Measurements from ENCODE around the gene FLNB.

The FLNB gene

DNA sequence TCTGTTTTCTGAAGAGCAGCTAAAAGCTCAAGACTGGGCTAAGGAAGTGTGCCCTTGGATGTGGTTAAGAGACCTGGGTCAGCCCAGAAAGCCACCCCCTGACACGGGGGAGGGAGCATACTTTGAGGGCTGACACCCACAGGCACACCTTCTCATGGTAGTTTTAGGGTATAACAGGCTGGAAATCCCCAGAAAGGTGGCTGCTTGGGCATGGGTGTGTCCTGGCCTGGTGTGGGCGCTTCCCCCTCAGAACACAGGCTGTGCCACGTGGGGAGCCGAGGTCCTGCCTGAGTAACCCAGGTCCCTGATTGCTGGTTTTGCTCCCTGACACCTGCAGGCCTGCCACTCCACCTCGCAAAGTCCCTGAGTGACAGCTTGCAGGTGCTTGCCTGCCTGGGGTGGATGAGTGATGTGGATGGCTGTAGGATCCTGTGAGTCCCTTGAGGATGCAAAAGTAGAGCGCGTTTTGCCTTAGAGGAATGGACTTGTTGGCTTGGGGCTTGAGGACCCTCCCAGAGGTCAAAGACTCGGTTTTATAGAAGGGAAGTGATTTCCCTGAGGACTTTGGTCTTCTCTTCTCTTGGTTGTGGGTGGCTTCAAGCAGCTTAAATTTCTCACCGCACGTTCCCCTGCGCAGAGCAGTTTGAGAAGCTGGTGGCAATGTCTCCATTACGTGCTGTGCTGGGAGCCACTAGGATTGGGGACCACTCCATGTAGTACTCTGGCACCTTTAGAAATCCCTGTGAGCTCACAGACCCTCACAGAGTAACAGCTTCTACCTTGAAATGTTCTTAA lies 108.1 kb downstream of the FLNB start:
- TF ChIP-seq, protein P1, sequence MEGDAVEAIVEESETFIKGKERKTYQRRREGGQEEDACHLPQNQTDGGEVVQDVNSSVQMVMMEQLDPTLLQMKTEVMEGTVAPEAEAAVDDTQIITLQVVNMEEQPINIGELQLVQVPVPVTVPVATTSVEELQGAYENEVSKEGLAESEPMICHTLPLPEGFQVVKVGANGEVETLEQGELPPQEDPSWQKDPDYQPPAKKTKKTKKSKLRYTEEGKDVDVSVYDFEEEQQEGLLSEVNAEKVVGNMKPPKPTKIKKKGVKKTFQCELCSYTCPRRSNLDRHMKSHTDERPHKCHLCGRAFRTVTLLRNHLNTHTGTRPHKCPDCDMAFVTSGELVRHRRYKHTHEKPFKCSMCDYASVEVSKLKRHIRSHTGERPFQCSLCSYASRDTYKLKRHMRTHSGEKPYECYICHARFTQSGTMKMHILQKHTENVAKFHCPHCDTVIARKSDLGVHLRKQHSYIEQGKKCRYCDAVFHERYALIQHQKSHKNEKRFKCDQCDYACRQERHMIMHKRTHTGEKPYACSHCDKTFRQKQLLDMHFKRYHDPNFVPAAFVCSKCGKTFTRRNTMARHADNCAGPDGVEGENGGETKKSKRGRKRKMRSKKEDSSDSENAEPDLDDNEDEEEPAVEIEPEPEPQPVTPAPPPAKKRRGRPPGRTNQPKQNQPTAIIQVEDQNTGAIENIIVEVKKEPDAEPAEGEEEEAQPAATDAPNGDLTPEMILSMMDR (conservative IDR thresholded peaks at IDR 0.05; ENCODE audit: control insufficient read depth, insufficient read depth, low read depth, low read length), result no peak
- H3K4me3 ChIP-seq (ENCODE audit: control insufficient read depth, low read depth, low read length), result no peak overlapping the region
- DNase-seq (ENCODE audit: low read depth), result no peak

DNA sequence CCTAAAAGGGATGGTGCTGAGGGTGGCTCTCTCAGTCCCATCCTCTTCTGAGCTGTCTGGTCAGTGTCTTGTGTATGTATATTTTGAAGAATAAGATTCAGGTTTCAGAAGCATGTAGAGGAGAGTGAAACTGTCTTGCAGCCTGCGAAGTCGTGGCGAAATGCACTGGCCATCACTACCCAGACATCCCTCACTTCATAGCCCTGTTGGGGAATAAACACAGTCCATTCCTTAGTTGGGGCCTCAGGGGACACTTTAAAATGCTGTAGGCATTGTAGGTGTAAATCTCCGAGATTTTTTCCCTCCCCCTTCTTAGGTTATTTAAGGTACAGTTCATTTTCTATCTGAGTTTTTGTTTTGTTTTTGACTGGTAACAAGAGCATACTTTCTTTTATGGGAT lies 108.8 kb downstream of the FLNB start:
- no peak overlapping the region for H3K4me3 ChIP-seq (ENCODE audit: control insufficient read depth, low read depth, low read length)
- no peak for DNase-seq (ENCODE audit: low read depth)
- TF ChIP-seq, protein P1 (conservative IDR thresholded peaks at IDR 0.05; ENCODE audit: control insufficient read depth, insufficient read depth, low read depth, low read length), result no peak

DNA sequence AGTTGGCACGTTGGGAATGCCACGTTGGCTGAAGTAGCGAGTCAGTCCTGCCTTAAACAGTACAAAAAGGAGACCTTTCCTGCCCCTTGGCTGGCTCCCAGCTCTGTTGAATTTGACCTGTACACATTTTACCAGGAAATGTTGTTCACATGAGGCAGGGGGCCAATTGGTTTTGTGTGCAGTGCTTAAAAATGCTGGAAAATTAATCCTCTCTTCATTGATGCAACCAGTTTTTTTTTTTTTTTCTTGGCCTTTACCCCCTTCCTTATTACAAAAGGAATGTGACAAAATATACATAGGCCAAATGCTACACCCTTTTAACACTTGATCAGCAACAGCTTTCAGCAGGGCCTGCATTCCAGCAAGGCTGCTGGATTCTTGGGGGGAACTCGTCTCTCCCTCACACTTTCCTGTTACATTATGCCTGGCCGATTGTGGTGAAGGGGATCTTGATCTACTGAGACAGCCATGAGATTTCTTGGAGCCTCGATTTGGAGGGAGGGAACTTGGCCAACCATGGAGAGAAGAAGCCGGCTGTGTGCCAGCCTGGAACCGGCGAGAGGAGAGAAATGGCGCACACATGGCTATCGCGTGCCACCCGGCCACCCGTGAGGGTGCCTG lies 109.4 kb downstream of the FLNB start:
- H3K4me3 ChIP-seq (ENCODE audit: control insufficient read depth, low read depth, low read length), result no peak overlapping the region
- TF ChIP-seq, protein P1 (conservative IDR thresholded peaks at IDR 0.05; ENCODE audit: control insufficient read depth, insufficient read depth, low read depth, low read length), result no peak
- peak; percentile 50 for DNase-seq (ENCODE audit: low read depth)

DNA sequence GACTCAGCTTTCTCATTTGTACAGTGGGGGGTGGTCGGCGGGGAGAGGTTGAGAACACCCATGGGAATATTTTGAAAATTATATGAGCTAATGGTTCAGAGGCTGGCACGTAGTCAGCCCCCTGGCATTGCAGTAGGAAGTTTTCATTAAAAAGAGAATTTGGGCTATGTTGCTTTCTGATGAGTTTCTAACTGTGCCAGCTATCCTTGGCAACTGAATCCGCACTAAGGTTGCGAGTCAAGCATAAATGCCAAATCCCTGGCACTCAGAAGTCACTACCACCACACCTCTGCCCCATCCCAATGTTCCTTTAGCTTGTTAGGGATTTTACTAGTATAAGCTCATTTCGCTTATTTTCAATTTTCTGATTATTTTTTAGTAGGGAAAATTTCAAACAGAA lies 111.0 kb downstream of the FLNB start:
- no peak for DNase-seq (ENCODE audit: low read depth)
- TF ChIP-seq, protein P1 (conservative IDR thresholded peaks at IDR 0.05; ENCODE audit: control insufficient read depth, insufficient read depth, low read depth, low read length), result no peak
- H3K4me3 ChIP-seq (ENCODE audit: control insufficient read depth, low read depth, low read length), result no peak overlapping the region

DNA sequence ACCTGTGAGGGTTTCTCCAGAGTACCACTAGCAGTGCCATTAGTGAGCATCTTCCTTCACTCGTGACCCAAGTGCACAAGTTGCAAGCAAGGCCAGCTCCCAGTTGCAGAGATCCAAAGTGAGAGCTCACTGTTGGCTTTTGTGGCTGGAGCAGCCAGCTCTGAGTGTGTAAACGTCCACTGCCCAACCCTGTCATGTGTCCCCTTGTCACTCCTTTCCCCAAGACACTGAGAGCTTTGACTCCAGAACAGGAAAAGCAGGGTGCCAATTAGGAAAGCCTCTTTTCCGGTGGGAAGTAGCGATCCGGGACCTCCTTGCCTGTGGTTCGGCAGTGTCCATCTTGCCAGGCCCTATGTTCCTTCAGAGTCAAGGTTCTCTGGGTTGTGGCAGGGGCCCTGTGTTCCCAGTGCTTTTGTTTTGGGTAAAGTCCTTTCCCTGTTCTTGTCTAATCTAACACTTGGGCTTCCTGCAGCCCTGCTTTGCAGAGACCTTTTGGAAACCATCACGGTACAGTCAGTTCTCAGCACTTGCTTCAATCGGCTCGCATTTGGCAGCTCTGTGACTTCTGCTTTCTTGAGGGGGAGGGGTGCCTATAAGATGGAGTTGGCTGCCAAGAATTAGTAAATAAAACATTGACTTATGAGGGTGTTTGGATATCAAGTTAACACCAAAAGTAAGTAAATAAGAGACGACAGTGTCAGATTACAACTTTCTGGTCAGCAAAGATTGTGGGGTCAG lies 112.0 kb downstream of the FLNB start:
- no peak for DNase-seq (ENCODE audit: low read depth)
- H3K4me3 ChIP-seq (ENCODE audit: control insufficient read depth, low read depth, low read length), result no peak overlapping the region
- TF ChIP-seq, protein P1 (conservative IDR thresholded peaks at IDR 0.05; ENCODE audit: control insufficient read depth, insufficient read depth, low read depth, low read length), result no peak

DNA sequence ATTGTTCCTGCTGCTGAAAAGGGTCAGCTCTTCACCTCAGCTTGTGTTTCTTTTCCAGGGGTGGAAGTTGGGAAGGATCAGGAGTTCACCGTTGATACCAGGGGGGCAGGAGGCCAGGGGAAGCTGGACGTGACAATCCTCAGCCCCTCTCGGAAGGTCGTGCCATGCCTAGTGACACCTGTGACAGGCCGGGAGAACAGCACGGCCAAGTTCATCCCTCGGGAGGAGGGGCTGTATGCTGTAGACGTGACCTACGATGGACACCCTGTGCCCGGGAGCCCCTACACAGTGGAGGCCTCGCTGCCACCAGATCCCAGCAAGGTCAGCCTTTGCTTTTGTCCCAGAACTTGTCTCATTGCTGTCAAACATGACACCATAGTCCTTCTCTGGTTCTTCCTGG lies 113.0 kb downstream of the FLNB start:
- H3K4me3 ChIP-seq (ENCODE audit: control insufficient read depth, low read depth, low read length), result no peak overlapping the region
- TF ChIP-seq, protein P1 (conservative IDR thresholded peaks at IDR 0.05; ENCODE audit: control insufficient read depth, insufficient read depth, low read depth, low read length), result no peak
- no peak for DNase-seq (ENCODE audit: low read depth)
